Endothelial cell of umbilical vein (primary cell): Measurements from ENCODE around the gene LHX6. TPM values are rescaled to one million over a fixed set of nuclear protein-coding genes. Genes with fewer than 3 reads are reported as not detected.

Experiments used
- BruUV-seq: library from RNA; stranded (reverse); fragments of 400-500 nt; replicated peaks from 2 replicates; lab custom pipeline; 2021; lab: Mats Ljungman, UMichigan
- CTCF ChIA-PET: fragments of 300-600, 350-600 bp; sonication (Branson Sonifier 250); formaldehyde crosslinking; loops from one replicate; lab custom pipeline; 2021; ENCODE audit warnings: antibody characterized with exemption, inconsistent platforms; lab: Charles Lee
- POLR2A ChIA-PET: fragments of 300-600, 350-600 bp; sonication (Branson Sonifier 250); formaldehyde crosslinking; loops from one replicate; lab custom pipeline; 2021; ENCODE audit warnings: antibody characterized with exemption, inconsistent platforms; lab: Charles Lee
- DNase-seq: peaks from one replicate; pipeline ENCODE4 v3.0.0-alpha.2; 2011; ENCODE audit warnings: low read depth, low spot score
- FAIRE-seq: peaks from 2 replicates; lab custom pipeline; 2011; peaks lifted over from hg19 to GRCh38; lab: Jason Lieb, UNC
- H2AFZ ChIP-seq: 2 replicates; pipeline ENCODE4 v1.6.0; 2012; ENCODE audit warnings: low read depth, low read length, control low read depth, inconsistent platforms
- H3K27ac ChIP-seq: 2 replicates; pipeline ENCODE4 v1.5.1; 2011; ENCODE audit warnings: low read depth, mild to moderate bottlenecking, control low read depth, low read length, moderate library complexity; ENCODE audit not compliant: insufficient read depth
- H3K27me3 ChIP-seq, 2 experiments: 2 replicates each; pipeline versions ENCODE4 v1.6.0 to v1.6.1; 2011; ENCODE audit warnings: low read length in 2 of 2, mixed read lengths in 1 of 2; ENCODE audit not compliant: control insufficient read depth in 2 of 2, insufficient read depth in 2 of 2
- H3K36me3 ChIP-seq, 2 experiments: 2 replicates in 1 of 2; 3 replicates in 1 of 2; pipeline ENCODE4 v1.5.1; 2011; ENCODE audit warnings: low read length in 2 of 2, mild to moderate bottlenecking in 1 of 2, moderate library complexity in 1 of 2; ENCODE audit not compliant: control insufficient read depth in 2 of 2, insufficient read depth in 2 of 2; ENCODE audit errors: extremely low read depth in 1 of 2
- H3K4me1 ChIP-seq: 3 replicates; pipeline ENCODE4 v1.5.1; 2011; ENCODE audit warnings: mild to moderate bottlenecking, low read length; ENCODE audit not compliant: control insufficient read depth, insufficient read depth; ENCODE audit errors: extremely low read depth
- H3K4me2 ChIP-seq: 2 replicates; pipeline ENCODE4 v1.6.1; 2011; ENCODE audit warnings: low read length, control low read depth, mixed read lengths; ENCODE audit not compliant: insufficient read depth
- H3K4me3 ChIP-seq, 3 experiments: fragments of 200-600 bp in 1 of 3; sonication (generic), shearing (Covaris generic) in 1 of 3; replicated peaks in 1 of 3; 2 replicates each; pipeline ENCODE4 v1.5.1; 2011 to 2016; ENCODE audit warnings: control low read depth in 3 of 3, low read length in 3 of 3, mild to moderate bottlenecking in 2 of 3, inconsistent platforms in 1 of 3, low read depth in 1 of 3, moderate library complexity in 1 of 3; ENCODE audit not compliant: insufficient read depth in 1 of 3
- H3K79me2 ChIP-seq: 2 replicates; pipeline ENCODE4 v1.6.0; 2012; ENCODE audit warnings: low read length, inconsistent platforms; ENCODE audit not compliant: control insufficient read depth, insufficient read depth
- H3K9ac ChIP-seq: replicated peaks from 2 replicates; pipeline ENCODE3; 2011; ENCODE audit warnings: low read length, control low read depth; ENCODE audit not compliant: insufficient read depth; ENCODE audit errors: extremely low read depth
- H3K9me1 ChIP-seq: replicated peaks from 3 replicates; pipeline ENCODE4 v1.6.0; 2011; ENCODE audit warnings: mild to moderate bottlenecking, low read length; ENCODE audit not compliant: control insufficient read depth, insufficient read depth; ENCODE audit errors: extremely low read depth
- H3K9me3 ChIP-seq: replicated peaks from 2 replicates; pipeline ENCODE4 v1.5.1; 2012; ENCODE audit warnings: low read length, inconsistent platforms; ENCODE audit not compliant: control insufficient read depth, insufficient read depth
- H4K20me1 ChIP-seq: replicated peaks from 2 replicates; pipeline ENCODE3; 2011; ENCODE audit warnings: mild to moderate bottlenecking, low read length; ENCODE audit not compliant: control insufficient read depth, insufficient read depth; ENCODE audit errors: extremely low read depth
- EZH2 ChIP-seq: IDR thresholded peaks from 2 replicates; pipeline ENCODE4 v1.6.1; 2012; ENCODE audit warnings: borderline replicate concordance, low read depth, mild to moderate bottlenecking, moderate library complexity, low read length, inconsistent platforms; ENCODE audit not compliant: severe bottlenecking
- FOS ChIP-seq: IDR thresholded peaks from 2 replicates; pipeline ENCODE4 v1.6.1; 2011; ENCODE audit warnings: mild to moderate bottlenecking, low read length, moderate library complexity, borderline replicate concordance; ENCODE audit not compliant: insufficient read depth
- GATA2 ChIP-seq: IDR thresholded peaks from 2 replicates; pipeline ENCODE4 v1.7.0; 2011; ENCODE audit warnings: low read depth, mild to moderate bottlenecking, moderate library complexity, mixed read lengths, low read length; ENCODE audit not compliant: insufficient read length, insufficient read depth
- JUN ChIP-seq: IDR thresholded peaks from 2 replicates; pipeline ENCODE4 v1.6.1; 2011; ENCODE audit warnings: borderline replicate concordance, low read depth; ENCODE audit not compliant: insufficient read length, insufficient read depth
- MYC ChIP-seq: IDR thresholded peaks from one replicate; pipeline ENCODE4 v1.6.1; 2011; ENCODE audit warnings: mild to moderate bottlenecking, low read depth, low read length
- POLR2A ChIP-seq: IDR thresholded peaks from 2 replicates; pipeline ENCODE4 v1.6.1; 2012; ENCODE audit warnings: low read depth, mild to moderate bottlenecking, control low read depth, low read length
- POLR2AphosphoS5 ChIP-seq: IDR thresholded peaks from 2 replicates; pipeline ENCODE4 v1.6.1; 2012; ENCODE audit warnings: low read depth, mild to moderate bottlenecking, control low read depth, low read length, moderate library complexity; ENCODE audit not compliant: insufficient read depth
- dilution Hi-C: fragments of 300-500 bp; cut with MboI; formaldehyde crosslinking; loops from one replicate; pipeline ENCODE4 v1.15.0; 2019; ENCODE audit warnings: low sequenced_read_pairs; ENCODE audit not compliant: extremely low pct_ligation_motif_present
- intact Hi-C: fragments of 100-400 bp; cut with micrococcal nuclease; formaldehyde crosslinking; loops from one replicate; pipeline ENCODE4 v1.10.0; 2022
- polyA plus RNA-seq, 4 experiments: library from polyadenylated mRNA; depleted of rRNA in 3 of 4; stranded (reverse) in 3 of 4; unstranded in 1 of 4; fragments of >200 nt; gene quantifications; 2 replicates each; pipeline versions ENCODE4 v1.2.1 to v1.2.3, GENCODE V29; 2011 to 2012; ENCODE audit warnings: missing spikeins in 1 of 4
- total RNA-seq: library from RNA; stranded (reverse); gene quantifications from 2 replicates; pipeline ENCODE4 v1.2.3, GENCODE V29; 2021
- TF ChIP-seq, protein P1 (sequence below), 2 donors: IDR thresholded peaks; 1 replicate in 1 of 2; 2 replicates in 1 of 2; pipeline ENCODE4 v1.5.1; 2011; ENCODE audit warnings: low read length in 2 of 2, mild to moderate bottlenecking in 2 of 2, moderate library complexity in 2 of 2, control low read depth in 1 of 2, inconsistent platforms in 1 of 2, low read depth in 1 of 2; ENCODE audit not compliant: insufficient read depth in 1 of 2; ENCODE audit errors: extremely low read depth in 1 of 2
- TF ChIP-seq, protein P2 (sequence below): IDR thresholded peaks from 2 replicates; pipeline ENCODE4 v1.6.1; 2011; ENCODE audit not compliant: insufficient read depth, insufficient read length

LHX6 gene
- total and polyA plus RNA-seq, 2 donors (not counting 3 experiments of a cell fraction or from before 2014, with no cell fraction given) = 2.4 to 18.4 TPM

DNA sequence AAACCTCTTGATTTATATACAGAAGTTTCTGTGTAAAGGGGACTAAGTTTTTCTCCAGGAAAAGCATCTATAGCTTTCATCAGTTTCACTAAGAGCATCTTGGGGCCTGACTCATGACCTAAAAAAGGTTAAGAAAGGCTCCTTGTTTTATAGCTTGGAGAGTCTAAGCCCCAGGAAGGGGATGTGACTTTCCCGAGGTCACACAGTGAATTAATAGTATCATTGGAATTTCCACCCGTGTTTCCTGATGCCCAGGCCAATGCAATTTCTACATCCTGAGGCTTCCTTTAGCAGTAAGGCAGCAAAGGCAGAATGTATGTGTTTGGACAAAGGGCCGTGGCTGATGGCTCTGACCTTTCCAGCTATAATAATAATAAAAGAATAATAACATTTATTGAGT lies 60.4 kb downstream of the LHX6 start:
- FAIRE-seq (peak; percentile 89), DNase-seq (peak; percentile 73)
- no TSS peak for BruUV-seq
- Histone ChIP-seq H3K4me2 (no peak overlapping the region), H2AFZ (no peak overlapping the region), H3K27ac (no peak overlapping the region), H3K27me3 (peaks cover 16 to 30% of the 10 kb centered on the region in 2 experiments), H3K9ac (no peak overlapping the region), H3K36me3 (no peaks in the 10 kb centered on the region), H3K4me3 (no peak overlapping the region), H3K79me2 (no peaks in the 10 kb centered on the region), H4K20me1 (no peaks in the 10 kb centered on the region), H3K9me3 (no peaks in the 10 kb centered on the region), H3K4me1 (peaks cover 18% of the 10 kb centered on the region), H3K9me1 (no peaks in the 10 kb centered on the region)
- intact Hi-C loops (loop anchor here (1.0 to 2.0 kb wide), 2 partner anchors 40 to 86 kb away; no protein-coding TSS in a partner anchor), dilution Hi-C loops (no loop called here)
- ChIA-PET POLR2A (no interaction called here), CTCF (interaction anchor here (0.6 to 2.5 kb wide), 9 partner anchors 9 to 43 kb away, joined by 3 to 9 read pairs (median 4); partner anchors contain the start of genes MORN5 and NDUFA8)
- TF ChIP-seq, protein P1, sequence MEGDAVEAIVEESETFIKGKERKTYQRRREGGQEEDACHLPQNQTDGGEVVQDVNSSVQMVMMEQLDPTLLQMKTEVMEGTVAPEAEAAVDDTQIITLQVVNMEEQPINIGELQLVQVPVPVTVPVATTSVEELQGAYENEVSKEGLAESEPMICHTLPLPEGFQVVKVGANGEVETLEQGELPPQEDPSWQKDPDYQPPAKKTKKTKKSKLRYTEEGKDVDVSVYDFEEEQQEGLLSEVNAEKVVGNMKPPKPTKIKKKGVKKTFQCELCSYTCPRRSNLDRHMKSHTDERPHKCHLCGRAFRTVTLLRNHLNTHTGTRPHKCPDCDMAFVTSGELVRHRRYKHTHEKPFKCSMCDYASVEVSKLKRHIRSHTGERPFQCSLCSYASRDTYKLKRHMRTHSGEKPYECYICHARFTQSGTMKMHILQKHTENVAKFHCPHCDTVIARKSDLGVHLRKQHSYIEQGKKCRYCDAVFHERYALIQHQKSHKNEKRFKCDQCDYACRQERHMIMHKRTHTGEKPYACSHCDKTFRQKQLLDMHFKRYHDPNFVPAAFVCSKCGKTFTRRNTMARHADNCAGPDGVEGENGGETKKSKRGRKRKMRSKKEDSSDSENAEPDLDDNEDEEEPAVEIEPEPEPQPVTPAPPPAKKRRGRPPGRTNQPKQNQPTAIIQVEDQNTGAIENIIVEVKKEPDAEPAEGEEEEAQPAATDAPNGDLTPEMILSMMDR (IDR thresholded peaks at IDR 0.05; ENCODE audit: extremely low read depth in 1 of 2, insufficient read depth in 1 of 2, low read depth in 1 of 2, low read length in 2 of 2) = no peak
- TF ChIP-seq, protein P2, sequence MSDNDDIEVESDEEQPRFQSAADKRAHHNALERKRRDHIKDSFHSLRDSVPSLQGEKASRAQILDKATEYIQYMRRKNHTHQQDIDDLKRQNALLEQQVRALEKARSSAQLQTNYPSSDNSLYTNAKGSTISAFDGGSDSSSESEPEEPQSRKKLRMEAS = no peak
- TF ChIP-seq EZH2 (no peak), JUN (peak; percentile 40), POLR2AphosphoS5 (peak; percentile 66), GATA2 (peak; percentile 52), FOS (peak; percentile 78), MYC (no peak), POLR2A (no peak)
